Adipocyte (in vitro differentiated cells): Measurements from ENCODE around the gene NOSTRIN.

Experiments used
- DNase-seq: peaks from one replicate; pipeline ENCODE4 v3.0.0-alpha.2; 2015; ENCODE audit warnings: low read depth
- H3K27me3 ChIP-seq: replicated peaks from 2 replicates; pipeline ENCODE4 v1.7.0; 2013; ENCODE audit warnings: mild to moderate bottlenecking, low read length, moderate library complexity; ENCODE audit not compliant: control insufficient read depth, insufficient read depth
- H3K36me3 ChIP-seq: 2 replicates; pipeline ENCODE4 v1.7.0; 2013; ENCODE audit warnings: low read length, mild to moderate bottlenecking, moderate library complexity; ENCODE audit not compliant: control insufficient read depth, insufficient read depth, severe bottlenecking
- H3K4me1 ChIP-seq: 2 replicates; pipeline ENCODE4 v1.7.0; 2013; ENCODE audit warnings: mild to moderate bottlenecking, low read length, moderate library complexity; ENCODE audit not compliant: control insufficient read depth, insufficient read depth
- H3K4me3 ChIP-seq: 2 replicates; pipeline ENCODE4 v1.7.0; 2013; ENCODE audit warnings: mild to moderate bottlenecking, low read length, moderate library complexity
- H3K9ac ChIP-seq: 2 replicates; pipeline ENCODE4 v1.7.0; 2013; ENCODE audit warnings: mild to moderate bottlenecking, low read length, moderate library complexity
- H3K9me3 ChIP-seq: 2 replicates; pipeline ENCODE4 v1.7.0; 2013; ENCODE audit warnings: mild to moderate bottlenecking, low read length, moderate library complexity; ENCODE audit not compliant: control insufficient read depth

NOSTRIN gene

DNA sequence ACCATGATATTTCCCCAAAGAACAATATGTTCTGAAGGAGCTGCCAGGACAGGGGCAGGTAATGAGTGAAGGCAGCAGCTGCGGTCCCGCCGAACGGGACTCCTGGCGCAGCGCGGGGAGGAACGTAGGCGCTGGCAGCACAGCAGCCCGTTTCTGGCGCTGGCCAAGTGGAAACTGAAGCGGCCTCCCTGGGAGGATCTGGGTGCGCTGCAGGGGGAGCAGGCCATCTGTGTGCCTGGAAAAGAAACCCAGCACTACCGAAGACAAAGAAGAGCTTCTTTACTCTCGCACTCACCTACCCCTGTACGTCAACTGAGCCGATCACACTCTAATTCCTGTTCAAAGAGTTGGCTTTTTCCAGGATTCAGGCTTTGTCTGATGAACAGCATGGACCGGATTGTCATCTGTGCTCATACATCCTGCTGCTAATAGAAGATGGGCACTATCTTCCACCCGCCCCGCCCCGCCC lies 110.5 kb downstream of the NOSTRIN start:
- DNase-seq = peak; percentile 70
- no peaks in the 10 kb centered on the region for H3K36me3 ChIP-seq
- H3K9me3 ChIP-seq = peaks cover 11% of the 10 kb centered on the region
- H3K4me3 ChIP-seq = peak overlapping the region; percentile 71
- no peaks in the 10 kb centered on the region for H3K4me1 ChIP-seq
- H3K27me3 ChIP-seq = peaks cover 34% of the 10 kb centered on the region
- no peak overlapping the region for H3K9ac ChIP-seq

DNA sequence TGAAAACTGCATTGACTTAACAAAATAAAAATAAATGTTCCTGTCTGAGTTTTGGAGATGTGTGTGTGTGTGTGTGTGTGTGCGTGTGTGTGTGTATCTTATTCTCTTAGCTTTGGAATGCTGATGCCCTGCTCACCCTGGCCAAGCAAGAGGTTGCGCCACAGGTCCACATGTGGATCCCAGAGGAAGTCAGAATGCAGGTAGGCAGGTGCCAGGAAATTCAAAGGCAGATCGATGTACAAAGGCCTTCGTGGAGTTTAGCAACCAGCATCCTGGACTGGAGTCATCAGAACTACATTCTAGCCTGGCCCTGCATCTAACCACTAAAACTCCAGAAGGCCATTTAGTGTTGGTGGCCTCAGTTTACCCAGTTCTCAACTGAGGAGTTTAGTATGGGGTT lies 111.1 kb downstream of the NOSTRIN start:
- no peak for DNase-seq

More for the DNA sequence above, 111.1 kb downstream of the NOSTRIN start:
- peaks cover 11% of the 10 kb centered on the region for H3K9me3 ChIP-seq
- H3K4me1 ChIP-seq = no peaks in the 10 kb centered on the region
- H3K36me3 ChIP-seq = no peaks in the 10 kb centered on the region
- no peak overlapping the region for H3K9ac ChIP-seq
- H3K27me3 ChIP-seq = peaks cover 28% of the 10 kb centered on the region
- no peak overlapping the region for H3K4me3 ChIP-seq
